ENCODE results near the gene RAB3IL1.

Gene RAB3IL1

DNA sequence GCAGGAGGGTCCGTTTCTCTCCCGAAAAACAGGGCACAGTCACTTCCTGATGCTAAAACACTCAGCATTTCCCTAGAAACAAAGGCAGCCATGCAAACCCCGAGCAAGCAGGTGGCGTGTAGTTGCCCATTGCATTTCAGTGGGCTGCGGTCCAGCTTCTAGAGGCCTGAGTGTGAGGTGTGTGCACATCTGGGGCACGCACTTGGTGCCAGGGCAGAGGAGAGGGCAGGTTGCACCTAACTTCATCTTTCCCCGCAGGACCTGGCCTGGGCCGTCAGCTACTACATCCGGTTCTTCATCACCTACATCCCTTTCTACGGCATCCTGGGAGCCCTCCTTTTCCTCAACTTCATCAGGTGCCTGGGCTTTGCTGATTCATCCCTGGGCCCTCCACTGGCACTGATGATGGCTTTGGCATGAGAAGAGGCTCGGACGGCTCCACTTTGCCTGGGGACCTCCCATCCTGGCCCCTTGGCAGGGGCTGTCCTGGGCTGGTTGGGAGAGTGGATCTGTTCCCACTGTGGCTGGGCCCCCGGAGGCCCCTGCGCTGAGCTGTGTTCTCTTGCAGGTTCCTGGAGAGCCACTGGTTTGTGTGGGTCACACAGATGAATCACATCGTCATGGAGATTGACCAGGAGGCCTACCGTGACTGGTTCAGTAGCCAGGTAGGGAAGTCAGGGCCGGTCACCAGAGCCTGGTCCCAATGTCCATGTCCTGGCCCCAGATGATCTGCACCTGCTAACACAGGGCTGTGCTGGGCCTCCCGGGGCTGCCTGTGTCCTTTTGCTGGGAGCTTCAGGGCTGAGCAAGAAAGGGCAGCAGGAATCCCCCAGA, 54.4 kb downstream of the RAB3IL1 start:
- DNase-seq = no peak

DNA sequence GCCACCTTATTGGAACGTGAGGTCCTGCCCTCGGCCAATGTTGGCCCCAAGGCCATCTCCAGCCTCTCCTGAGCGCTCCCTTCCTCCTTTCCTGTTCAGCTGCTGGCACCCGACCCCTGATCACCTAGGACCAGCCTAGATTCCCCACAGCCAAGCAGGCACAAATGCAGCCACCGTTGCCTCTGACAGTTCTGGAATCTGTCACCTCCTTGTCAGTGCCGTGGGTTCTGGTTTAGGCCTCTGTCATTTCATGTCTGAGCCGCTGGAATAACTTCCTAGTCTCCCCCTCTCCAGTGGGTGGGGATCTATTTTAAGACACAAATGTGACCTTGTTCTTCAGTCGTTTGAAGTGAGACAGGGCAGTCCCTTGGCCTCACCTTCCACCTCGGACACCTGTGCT, 55.7 kb downstream of the RAB3IL1 start:
- DNase-seq = no peak

DNA sequence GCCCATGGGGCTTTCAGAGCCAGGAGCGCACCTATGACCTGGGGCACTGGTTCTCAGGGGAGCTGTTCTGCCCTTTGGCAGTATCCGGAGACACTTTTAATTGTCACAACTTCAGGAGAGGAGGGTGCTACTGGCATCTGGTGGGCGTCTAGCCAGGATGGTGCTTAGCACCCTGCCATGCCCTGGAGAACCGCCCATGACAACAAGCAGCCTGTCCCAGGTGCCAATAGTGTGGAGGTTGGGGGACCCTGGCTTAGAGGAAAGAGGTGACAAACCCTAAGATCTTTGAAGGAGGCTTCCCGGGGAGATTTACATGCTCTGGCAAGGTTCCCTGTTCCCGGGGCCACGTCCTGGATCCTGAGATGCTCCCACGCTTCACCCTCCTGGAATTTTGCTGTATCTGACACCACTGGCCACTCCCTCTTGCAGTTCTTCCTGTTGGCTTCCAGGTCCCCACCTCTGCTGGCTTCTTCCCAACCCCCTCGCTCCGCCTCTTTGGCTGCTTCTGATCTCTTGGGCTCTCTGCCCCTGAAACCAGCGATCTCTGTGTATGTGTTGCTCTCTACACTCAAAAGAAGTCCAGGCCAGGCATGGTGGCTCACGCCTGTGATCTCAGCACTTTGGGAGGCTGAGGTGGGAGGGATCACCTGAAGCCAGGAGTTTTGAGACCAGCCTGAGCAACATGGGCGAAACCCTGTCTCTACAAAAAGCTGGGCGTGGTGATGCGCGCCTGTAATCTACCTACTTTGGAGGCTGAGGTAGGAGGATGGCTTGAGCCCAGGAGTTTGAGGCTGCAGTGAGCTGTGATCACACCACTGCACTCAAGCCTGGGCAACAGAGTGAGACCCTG, 57.1 kb downstream of the RAB3IL1 start:
- no peak for DNase-seq

DNA sequence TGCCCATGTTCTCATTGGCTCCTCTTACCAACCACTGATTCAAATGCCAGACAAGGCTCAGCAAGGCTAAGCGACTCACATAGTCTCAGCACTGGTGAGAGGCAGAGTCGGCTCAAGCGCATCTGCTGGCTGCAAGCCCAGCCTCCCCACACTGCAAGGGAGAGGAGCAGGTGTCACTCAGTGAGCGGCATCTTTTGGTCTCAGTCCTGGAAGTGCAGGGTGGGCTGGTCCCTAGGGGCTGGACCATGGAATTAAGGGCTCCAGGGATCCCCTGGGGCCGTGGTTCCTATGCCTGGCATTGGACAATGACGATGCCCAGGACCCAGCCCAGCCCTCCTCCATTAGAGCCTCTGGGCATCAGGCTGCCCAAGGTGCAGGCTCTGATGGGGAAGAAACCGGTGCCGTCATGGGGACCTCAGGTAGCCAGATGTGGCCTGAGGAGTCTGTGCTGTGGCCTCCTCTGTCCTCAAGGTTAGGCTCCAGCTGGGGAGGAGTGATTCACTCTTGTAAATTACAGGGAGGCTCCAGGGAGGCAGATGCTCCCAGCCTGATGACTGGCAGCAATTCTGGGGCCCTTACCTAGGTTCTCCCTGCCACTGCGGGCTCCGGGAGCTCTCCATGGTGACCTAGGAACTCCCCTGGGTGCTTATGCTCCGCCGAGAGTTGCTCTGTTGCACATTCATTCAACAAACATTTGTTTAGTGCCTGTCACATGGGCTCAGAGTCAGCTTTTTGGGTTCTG, 61.3 kb downstream of the RAB3IL1 start:
- no peak for DNase-seq

DNA sequence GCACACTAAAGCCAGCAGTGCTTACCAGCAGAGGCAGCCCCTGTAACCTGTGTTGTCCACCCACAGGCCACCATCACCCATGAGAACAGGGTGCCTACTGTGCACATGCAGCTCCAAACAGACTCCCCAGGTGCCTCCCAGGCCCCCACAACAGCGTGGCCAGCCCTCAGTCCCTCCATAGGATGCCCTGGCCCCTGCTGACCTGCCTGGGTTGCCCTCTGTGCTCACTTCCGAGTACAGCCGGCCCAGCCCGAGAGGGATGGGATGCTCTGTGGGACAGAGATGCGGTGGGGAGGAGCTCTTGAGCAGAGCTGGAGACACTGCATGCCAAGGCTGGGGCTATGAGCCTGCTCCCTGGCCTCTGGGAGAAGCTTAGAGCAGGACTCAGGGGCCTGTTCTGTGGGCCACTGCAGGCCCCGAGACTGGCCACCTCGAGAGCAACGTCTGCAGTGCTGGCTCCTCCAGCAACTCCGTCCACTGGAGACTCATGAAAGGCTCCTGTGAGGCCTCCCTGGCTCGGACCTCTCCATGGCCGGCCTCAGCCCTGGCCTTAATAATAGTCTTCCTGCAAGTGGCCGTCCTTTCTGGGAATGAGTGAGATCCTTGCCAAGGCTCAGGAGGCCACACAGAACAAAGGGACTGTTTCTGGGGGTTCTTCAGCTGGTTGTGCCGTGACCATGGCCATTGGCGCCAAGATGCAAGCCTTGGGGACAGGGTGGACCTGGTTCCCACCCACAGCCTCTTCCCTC, 62.2 kb downstream of the RAB3IL1 start:
- DNase-seq = no peak

DNA sequence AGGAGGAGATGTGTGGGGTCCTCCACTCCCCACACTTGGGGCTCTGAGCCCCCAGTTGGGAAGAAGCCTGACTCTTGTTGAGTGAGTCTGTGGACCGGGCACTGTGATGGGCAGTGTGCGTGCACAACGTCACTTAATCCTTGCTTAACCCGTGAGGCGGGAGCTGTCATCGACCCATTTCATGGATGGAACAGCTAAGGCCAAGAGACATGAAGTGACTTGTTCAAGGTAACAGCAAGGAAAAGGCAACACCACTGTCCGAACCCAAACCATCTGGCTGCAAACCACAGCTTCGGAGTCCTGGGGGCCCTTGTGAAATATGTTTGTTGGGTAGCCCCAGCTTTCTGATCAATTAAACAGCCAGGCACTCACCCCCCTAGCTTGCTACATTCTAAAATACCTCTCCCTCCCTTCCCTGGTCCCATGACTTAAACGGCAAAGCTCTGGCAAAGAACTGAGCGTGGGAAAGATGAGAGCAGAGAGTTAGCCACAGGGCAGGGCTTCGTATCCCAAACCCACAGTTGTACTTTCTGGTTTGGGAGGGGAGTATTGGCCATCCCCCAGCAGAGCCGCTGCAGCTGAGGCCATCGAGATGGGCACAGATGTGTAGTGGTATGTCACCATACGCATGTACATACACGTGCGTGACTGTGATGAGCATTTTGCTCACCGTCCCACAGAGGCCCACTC, 63.0 kb downstream of the RAB3IL1 start:
- DNase-seq = no peak

DNA sequence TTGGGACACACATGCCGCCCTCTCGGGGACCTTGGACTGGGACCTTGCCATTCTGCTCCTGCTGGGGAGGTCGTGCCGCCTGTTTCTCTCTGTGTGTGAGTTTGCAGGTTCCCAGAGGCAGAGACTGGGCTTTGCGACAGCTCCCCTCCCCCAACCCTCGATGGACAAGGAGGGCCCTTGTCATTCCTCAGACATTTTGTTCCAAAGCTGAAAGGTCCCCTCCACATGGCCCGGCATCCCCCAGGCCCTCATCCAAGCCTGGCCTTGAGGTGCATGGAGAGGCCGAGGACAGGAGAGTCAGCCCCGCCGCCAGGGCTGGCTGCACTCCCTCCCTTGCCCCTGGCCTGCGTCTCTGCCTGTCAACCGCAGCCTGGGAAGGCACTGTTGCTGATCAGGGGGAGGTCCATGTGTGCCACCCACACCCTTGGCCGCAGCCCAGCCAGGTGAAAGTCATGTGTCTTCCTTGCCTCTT, 63.6 kb downstream of the RAB3IL1 start:
- DNase-seq = no peak

DNA sequence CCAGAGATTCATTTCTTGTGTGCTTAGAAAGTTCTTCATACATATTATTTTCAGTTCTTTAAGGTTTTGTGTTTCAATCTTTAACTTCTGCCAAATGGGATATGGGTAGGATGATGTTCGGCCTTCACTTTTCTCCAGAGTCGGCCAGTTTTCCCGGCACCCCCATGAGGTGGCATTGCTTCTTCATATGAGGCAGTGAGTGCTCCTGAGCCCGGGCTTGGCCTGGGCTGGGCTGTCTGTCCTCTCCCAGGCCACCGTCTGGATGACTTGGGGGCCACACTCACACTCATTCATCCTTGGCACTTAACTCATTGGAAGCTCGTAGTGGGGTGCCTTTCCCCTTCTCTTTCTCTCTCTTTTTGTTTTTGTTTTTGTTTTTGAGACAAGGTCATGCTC, 65.5 kb downstream of the RAB3IL1 start:
- no peak for DNase-seq

DNA sequence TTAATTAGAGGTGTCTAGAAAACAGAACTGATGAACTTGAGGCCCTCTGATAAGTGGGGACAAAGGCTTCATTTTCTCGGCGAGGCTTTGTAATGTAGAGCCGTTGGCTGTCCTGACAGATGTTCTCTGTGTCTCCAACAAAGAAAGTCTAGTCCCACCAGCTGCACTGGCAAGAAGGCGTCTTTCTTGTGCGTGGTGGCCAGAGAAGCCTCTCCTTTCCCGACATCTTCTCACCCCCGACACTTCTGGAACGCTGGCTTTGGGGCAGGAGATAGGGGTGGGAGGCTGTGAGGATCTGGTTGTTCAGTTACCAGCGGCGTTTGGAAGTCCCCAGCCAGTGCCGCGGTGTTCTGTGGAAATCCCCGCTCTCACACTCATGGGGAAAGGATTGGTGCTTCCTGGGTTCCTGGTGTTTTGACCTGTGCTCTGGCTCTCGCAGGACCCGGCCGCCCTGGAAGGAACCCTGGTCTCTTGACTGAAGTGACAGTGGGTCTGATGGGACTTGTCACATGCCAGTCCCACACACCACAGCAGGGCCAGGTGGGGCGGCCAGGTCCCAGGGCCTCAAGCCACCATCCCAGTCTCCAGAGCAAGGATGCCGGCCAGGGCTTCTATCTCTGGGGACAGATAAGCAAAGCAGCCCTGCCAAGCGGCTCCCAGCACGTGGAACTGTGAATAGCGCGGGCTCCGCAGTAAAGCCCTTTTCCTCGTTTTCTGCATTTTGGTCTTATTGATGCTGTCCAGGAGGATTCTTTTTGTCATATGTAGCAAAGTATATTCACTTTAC, 66.1 kb downstream of the RAB3IL1 start:
- no peak for DNase-seq

DNA sequence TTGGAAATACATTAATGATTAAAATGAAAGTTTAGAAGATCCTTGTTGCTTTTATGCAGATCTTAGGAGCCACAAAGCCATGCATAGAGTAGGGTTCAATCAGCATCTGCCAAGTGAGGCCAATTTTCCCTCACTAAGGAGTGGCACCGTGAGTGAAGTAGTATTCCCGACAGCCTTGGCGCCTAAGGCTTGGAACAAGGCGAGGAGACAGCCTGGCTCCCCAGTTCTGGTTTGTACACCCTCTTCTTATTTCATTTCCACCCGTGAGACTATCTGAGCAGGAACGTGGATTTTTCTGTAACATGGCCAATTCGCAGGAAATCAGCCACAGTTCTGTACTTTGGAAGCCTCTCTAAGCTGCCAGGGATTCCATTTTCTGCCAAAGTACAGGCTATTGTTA, 66.7 kb downstream of the RAB3IL1 start:
- DNase-seq = no peak

DNA sequence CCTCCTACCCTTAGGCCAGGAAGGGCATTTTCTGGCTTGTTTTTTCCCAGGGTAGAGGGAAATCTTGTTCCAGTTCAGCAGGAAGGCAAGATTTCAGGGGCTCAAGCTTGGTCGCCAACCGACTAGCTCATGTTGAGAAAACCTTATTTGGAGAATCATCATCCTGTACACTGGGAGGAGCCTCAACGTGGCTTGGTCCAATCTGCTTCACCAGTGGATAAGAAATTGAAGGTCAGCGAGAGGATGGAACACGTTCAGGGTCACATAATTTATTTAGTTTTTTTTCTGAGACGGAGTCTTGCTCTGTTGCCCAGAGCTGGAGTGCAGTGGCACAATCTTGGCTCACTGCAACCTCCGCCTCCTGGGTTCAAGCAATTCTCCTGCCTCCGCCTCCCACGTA, 68.7 kb downstream of the RAB3IL1 start:
- DNase-seq = no peak

DNA sequence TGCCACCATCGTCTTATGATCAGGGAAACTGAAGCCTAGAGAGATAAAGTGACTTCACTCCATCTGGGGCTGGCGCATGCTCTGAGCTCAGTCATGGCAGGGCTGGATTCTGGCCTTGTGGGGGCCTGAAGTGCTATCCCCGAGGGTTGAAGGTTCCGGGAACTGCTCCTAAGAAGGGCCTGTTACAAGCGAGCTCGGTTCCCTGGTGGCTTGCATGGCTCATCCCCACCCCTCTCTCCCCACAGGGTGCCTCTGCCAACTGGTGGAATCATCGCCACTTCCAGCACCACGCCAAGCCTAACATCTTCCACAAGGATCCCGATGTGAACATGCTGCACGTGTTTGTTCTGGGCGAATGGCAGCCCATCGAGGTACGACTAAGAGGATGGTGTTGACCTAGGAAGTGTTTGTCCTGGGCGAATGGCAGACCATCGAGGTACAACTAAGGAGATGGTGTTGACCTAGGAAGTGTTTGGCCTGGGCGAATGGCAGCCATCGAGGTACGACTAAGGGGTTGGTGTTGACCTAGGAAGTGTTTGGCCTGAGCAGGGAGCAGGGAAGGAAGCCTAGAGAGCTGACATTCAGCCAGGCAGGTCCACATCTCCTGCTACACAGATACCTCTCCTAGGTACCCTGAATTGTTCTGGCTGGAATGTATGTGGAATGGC, 69.3 kb downstream of the RAB3IL1 start:
- no peak for DNase-seq

Data from NCI-H2081 treated with DMSO at 0.1 percent for 48 hours (cell line).